Osteocyte (in vitro differentiated cells): ENCODE results near the gene U2SURP. TPM values are rescaled to one million over a fixed set of nuclear protein-coding genes. Genes with fewer than 3 reads are reported as not detected.

Experiments used
- DNase-seq: peaks from one replicate; pipeline ENCODE4 v3.0.0; 2021; ENCODE audit warnings: mixed read lengths; ENCODE audit not compliant: unreplicated experiment; ENCODE audit errors: extremely low spot score
- H3K27ac Mint-ChIP-seq: one replicate; pipeline ENCODE4 v1.8.0; 2021; ENCODE audit warnings: mild to moderate bottlenecking, mixed read lengths; ENCODE audit not compliant: unreplicated experiment
- H3K27me3 Mint-ChIP-seq: one replicate; pipeline ENCODE4 v1.8.0; 2021; ENCODE audit warnings: mixed read lengths; ENCODE audit not compliant: unreplicated experiment
- H3K36me3 Mint-ChIP-seq: one replicate; pipeline ENCODE4 v1.8.0; 2021; ENCODE audit warnings: mixed read lengths; ENCODE audit not compliant: unreplicated experiment
- H3K4me1 Mint-ChIP-seq: one replicate; pipeline ENCODE4 v1.8.0; 2021; ENCODE audit warnings: mixed read lengths; ENCODE audit not compliant: unreplicated experiment
- H3K4me3 Mint-ChIP-seq: one replicate; pipeline ENCODE4 v1.8.0; 2021; ENCODE audit warnings: mild to moderate bottlenecking, moderate library complexity, mixed read lengths; ENCODE audit not compliant: unreplicated experiment
- H3K9me3 Mint-ChIP-seq: one replicate; pipeline ENCODE4 v1.8.0; 2021; ENCODE audit warnings: mixed read lengths; ENCODE audit not compliant: unreplicated experiment
- long read RNA-seq: library from polyadenylated mRNA; unstranded; transcript quantifications from one replicate; pipeline ENCODE4 v2.0.0, GENCODE V29; 2021
- total RNA-seq: library from RNA; stranded (reverse); gene quantifications from 2 replicates; pipeline ENCODE4 v1.2.1, GENCODE V29; 2021
- TF ChIP-seq, protein P1 (sequence below): fragments of 200-600 bp; sonication (generic); IDR thresholded peaks from 2 replicates; pipeline ENCODE4 v1.5.0; 2021; ENCODE audit warnings: antibody characterized with exemption, mild to moderate bottlenecking, moderate library complexity

U2SURP gene
- total RNA-seq, result 82.5 and 88.8 TPM in 2 replicates
- long read RNA-seq, partial matches to known transcripts, result 65 of 111 reads
- long read RNA-seq, other reads (novel, unspliced or antisense), result 41 of 111 reads

DNA sequence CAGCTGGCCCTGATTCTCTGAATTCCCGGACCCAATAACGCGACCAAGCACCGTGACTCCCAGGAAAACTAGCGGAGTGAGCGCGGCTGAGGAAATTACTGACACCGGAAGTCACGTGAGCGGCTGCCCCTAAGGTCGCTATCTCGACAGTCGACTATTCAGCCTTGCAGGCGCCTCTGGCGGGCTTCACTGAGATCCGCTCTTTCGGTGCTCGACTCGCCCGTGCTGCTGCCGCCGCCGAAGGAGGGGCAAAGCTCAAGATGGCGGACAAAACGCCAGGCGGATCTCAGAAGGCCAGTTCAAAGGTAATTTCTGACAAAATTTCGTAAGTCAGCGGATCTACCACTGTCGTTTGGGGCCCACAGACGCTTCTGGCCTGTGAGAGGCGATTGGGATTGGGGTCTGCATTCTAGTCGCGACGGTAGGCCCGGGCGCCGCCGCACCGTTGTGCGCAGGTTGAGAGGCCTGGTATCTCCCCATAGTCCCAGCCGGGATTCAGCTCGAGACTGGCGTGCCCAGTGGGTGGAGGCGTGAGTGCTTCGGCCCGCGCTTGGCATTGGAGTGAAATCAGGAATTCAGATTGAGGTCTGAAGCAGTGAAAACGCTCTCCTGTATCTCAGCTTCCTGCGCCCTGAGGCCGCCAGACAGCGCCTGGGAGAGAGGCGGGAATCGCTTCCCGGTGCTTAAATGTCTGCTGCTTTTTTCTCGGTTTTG lies at the start of gene U2SURP:
Gene U2SURP (plus strand): TSS at position 202 of the 714 bp plus-strand sequence. CDS start 59 bp downstream, at position 261.
- Mint-ChIP-seq H3K4me3 (peak within 1 kb of the TSS; percentile 94), H3K36me3 (no peaks in the 10 kb centered on the region), H3K9me3 (no peaks in the 10 kb centered on the region), H3K27me3 (no peaks in the 10 kb centered on the region), H3K27ac (peak within 1 kb of the TSS; percentile 100), H3K4me1 (peaks cover 39% of the 10 kb centered on the region)
- peak; percentile 98 for DNase-seq
- TF ChIP-seq, protein P1, sequence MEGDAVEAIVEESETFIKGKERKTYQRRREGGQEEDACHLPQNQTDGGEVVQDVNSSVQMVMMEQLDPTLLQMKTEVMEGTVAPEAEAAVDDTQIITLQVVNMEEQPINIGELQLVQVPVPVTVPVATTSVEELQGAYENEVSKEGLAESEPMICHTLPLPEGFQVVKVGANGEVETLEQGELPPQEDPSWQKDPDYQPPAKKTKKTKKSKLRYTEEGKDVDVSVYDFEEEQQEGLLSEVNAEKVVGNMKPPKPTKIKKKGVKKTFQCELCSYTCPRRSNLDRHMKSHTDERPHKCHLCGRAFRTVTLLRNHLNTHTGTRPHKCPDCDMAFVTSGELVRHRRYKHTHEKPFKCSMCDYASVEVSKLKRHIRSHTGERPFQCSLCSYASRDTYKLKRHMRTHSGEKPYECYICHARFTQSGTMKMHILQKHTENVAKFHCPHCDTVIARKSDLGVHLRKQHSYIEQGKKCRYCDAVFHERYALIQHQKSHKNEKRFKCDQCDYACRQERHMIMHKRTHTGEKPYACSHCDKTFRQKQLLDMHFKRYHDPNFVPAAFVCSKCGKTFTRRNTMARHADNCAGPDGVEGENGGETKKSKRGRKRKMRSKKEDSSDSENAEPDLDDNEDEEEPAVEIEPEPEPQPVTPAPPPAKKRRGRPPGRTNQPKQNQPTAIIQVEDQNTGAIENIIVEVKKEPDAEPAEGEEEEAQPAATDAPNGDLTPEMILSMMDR, result no peak

DNA sequence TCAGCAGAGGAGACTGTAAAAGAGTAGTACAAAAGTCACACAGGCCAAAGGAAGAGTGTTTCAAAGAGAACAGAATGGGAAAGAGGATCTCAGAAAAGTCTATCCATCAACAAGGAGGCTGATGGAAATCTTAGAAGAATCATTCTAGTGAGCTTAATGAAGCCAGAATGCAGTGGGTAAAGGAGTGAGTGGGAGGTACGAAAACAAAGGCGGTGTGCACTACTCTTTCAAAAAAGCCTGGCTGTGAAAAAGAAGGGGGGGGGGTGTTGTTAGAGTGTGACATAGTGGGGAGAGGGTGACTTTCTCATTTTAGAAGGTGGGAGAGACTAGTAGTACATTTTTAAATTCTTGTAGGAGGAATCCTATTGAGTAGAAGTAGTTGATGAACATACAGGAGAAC lies 49.6 kb upstream of the U2SURP start:
- Mint-ChIP-seq H3K4me3 (no peak overlapping the region), H3K9me3 (no peaks in the 10 kb centered on the region), H3K27ac (no peak overlapping the region)

DNA sequence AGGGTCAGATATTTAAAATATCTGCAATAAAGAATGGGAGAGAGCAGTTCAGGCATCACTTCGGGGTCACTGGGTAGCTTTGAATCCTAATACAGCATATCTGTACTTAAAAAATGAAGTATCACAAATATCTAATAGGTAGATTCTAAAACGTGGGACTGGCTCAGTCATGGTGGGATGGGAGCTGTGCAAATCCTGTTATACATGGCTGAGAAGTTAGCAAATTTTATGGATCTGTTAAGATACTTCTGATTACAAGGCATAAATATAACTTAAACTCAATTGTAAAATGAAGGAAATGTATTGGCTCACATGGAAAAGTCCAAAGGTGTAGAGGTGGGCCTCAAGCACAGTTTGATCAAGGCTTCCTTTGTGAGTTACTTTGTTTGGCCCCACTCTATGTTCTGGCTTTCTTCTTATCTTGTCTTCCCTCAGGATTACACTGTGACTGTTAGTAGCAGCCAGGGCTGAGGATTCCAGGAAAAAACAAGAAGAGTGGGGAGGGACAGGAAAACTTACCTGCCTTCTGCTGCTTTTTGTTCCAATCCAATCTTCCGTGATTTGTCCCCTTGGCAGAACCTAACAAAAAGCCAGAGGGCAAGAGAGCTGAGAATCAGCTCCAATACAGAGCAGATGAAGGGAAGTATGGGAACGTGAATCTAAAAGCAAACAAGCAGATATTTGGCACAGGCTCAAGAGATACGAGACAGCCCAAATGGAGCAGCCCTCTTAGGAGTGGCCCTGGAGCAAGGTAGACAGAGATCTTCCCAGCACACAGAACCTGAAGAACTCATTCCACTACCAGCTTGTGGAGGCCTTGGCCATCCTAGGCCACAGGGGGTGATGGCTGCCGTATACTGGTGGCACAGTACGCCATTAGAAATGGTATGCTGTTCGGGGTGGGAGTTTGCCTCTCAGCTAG lies 48.8 kb upstream of the U2SURP start:
- DNase-seq, result no peak
- no peak overlapping the region for H3K4me3 Mint-ChIP-seq
- no peak overlapping the region for H3K27ac Mint-ChIP-seq
- H3K9me3 Mint-ChIP-seq, result no peaks in the 10 kb centered on the region
- TF ChIP-seq, protein P1, result no peak
- peaks cover 4% of the 10 kb centered on the region for H3K4me1 Mint-ChIP-seq
- peaks cover 57% of the 10 kb centered on the region for H3K27me3 Mint-ChIP-seq
- H3K36me3 Mint-ChIP-seq, result no peaks in the 10 kb centered on the region

More for the DNA sequence above, 49.6 kb upstream of the U2SURP start:
- DNase-seq, result no peak
- H3K27me3 Mint-ChIP-seq, result peaks cover 50% of the 10 kb centered on the region
- TF ChIP-seq, protein P1, result no peak
- H3K4me1 Mint-ChIP-seq, result peaks cover 4% of the 10 kb centered on the region
- no peaks in the 10 kb centered on the region for H3K36me3 Mint-ChIP-seq

DNA sequence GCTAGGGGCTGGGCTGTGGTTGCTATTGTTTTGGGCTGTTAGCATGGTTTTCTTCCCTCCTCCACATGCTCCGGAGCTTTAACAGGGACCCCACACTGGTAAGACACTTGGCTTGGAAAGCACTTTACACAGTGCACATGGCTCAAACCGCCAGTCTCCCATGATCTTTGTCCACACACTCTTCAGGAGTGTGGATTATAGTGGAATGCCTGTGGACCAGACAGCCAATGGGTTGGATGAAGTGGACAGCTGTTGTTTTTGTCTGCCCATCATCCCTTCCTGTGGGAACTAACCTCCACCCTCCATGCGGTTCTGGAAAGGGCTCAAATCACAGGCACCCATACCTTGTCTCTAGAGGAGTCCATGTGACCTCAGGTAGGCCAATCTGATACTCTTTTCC lies 47.9 kb upstream of the U2SURP start:
- Mint-ChIP-seq H3K4me3 (no peak overlapping the region), H3K27me3 (peaks cover 62% of the 10 kb centered on the region), H3K4me1 (peaks cover 4% of the 10 kb centered on the region), H3K27ac (no peak overlapping the region), H3K36me3 (no peaks in the 10 kb centered on the region), H3K9me3 (no peaks in the 10 kb centered on the region)
- no peak for DNase-seq
- TF ChIP-seq, protein P1, result no peak

DNA sequence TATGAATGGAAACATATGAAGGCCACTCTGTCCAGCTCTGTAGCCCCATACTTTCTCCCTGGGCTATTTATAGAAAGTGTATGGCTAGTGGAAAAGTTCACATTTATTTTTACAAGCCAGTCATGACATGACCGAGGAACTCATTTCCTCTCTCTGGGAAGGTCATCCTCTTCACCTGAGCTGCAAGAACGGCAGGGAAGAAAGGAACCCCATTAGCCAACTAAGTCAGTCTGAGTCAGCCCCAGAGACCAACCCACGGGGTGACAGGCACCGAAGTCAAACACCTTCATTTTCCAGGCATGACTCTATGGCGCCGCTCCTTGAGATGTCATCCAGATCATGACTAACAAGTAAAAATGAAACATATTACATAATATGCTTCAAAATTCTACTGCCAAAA lies 42.7 kb upstream of the U2SURP start:
- TF ChIP-seq, protein P1, result no peak
- no peak overlapping the region for H3K27ac Mint-ChIP-seq
- no peak overlapping the region for H3K4me3 Mint-ChIP-seq
- H3K9me3 Mint-ChIP-seq, result no peaks in the 10 kb centered on the region
- no peaks in the 10 kb centered on the region for H3K36me3 Mint-ChIP-seq
- no peak for DNase-seq
- peaks cover 5% of the 10 kb centered on the region for H3K4me1 Mint-ChIP-seq
- H3K27me3 Mint-ChIP-seq, result peaks cover 69% of the 10 kb centered on the region
